T-helper 1 cell treated with Interleukin-12 subunit alpha and Interleukin-12 subunit beta and Interleukin-4 antibody, amounts not matched to agents 30 ng/mL and 1 ng/mL, for 36 hours (primary cell): Measurements from ENCODE around the gene RRAS. TPM values are rescaled to one million over a fixed set of nuclear protein-coding genes. Genes with fewer than 3 reads are reported as not detected.

Source experiments
- intact Hi-C: fragments of 100-400 bp; cut with micrococcal nuclease; formaldehyde crosslinking; loops from one replicate; pipeline ENCODE4 v1.15.1; 2024
- total RNA-seq: library from RNA; stranded (reverse); gene quantifications from 2 replicates; pipeline ENCODE4 v1.2.3, GENCODE V29; 2022

Gene RRAS
- total RNA-seq = 12.0 and 13.0 TPM in 2 replicates

GRCh38 chr19:49640113-49640898 lies at the start of gene RRAS:
RRAS (minus strand) TSS chr19:49640143; CDS start chr19:49640098, 45 bp downstream.
- intact Hi-C loops = loop anchor here (1.0 to 5.0 kb wide), 19 partner anchors 25 to 1148 kb away; partner anchors contain the start of genes AKT1S1, ASPDH, BCL2L12 and DBP

- intact Hi-C loops = loop anchor here (10.0 kb wide), 1 partner anchor 295 kb away; no protein-coding TSS in a partner anchor
Measured at GRCh38 chr19:49689133-49690078, 49.5 kb upstream of the RRAS start, which contains the start of gene ADM5. ADM5 (plus strand) TSS chr19:49689594; CDS start chr19:49689838, 244 bp downstream.

- intact Hi-C loops = no loop called here
Measured at GRCh38 chr19:49688531-49689132, 48.7 kb upstream of the RRAS start.

GRCh38 chr19:49687566-49688316 lies 47.8 kb upstream of the RRAS start:
- intact Hi-C loops = no loop called here

GRCh38 chr19:49687150-49687549 lies 47.2 kb upstream of the RRAS start:
- intact Hi-C loops = no loop called here

GRCh38 chr19:49686503-49687088 lies 46.7 kb upstream of the RRAS start:
- intact Hi-C loops = no loop called here

- intact Hi-C loops = no loop called here
Measured at GRCh38 chr19:49685845-49686332, 45.9 kb upstream of the RRAS start.

GRCh38 chr19:49684983-49685553 lies 45.1 kb upstream of the RRAS start:
- intact Hi-C loops = no loop called here

GRCh38 chr19:49684251-49684982 lies 44.5 kb upstream of the RRAS start:
- intact Hi-C loops = no loop called here

GRCh38 chr19:49683814-49684250 lies 43.9 kb upstream of the RRAS start:
- intact Hi-C loops = no loop called here

- intact Hi-C loops = no loop called here
Measured at GRCh38 chr19:49682274-49682673, 42.3 kb upstream of the RRAS start.

- intact Hi-C loops = no loop called here
Measured at GRCh38 chr19:49681830-49682229, 41.9 kb upstream of the RRAS start.

- intact Hi-C loops = loop anchor here (1.0 kb wide), 2 partner anchors 90 to 288 kb away; no protein-coding TSS in a partner anchor
Measured at GRCh38 chr19:49680421-49681351, 40.7 kb upstream of the RRAS start.

GRCh38 chr19:49679771-49680413 lies 39.9 kb upstream of the RRAS start:
- intact Hi-C loops = loop anchor here (1.0 to 5.0 kb wide), 4 partner anchors 90 to 348 kb away; no protein-coding TSS in a partner anchor

GRCh38 chr19:49678985-49679770 lies 39.2 kb upstream of the RRAS start:
- intact Hi-C loops = loop anchor here (1.0 to 5.0 kb wide), 7 partner anchors 87 to 347 kb away; partner anchors contain the start of genes ALDH16A1 and FLT3LG
